HG03432 (cell line): Measurements from ENCODE around the gene ELMO2.
A peak's percentile ranks its signal among the peaks of the same experiment; 100 is the strongest.

ENCODE experiments used
- ATAC-seq: cut with Tn5 transposase; IDR thresholded peaks from one replicate; pipeline ENCODE4 v1.9.1; 2021; ENCODE audit warnings: mild to moderate bottlenecking, moderate library complexity; ENCODE audit not compliant: unreplicated experiment

Gene ELMO2

GRCh38 chr20:46406200-46406985 is at the start of gene ELMO2:
TSS of gene ELMO2 (minus strand) at chr20:46406615. CDS start at chr20:46394482, 12,133 bp downstream.
- ATAC-seq = peak; percentile 87

- ATAC-seq = no peak
Observed at GRCh38 chr20:46455729-46456128, 49.3 kb upstream of the ELMO2 start.

- ATAC-seq = no peak
Observed at GRCh38 chr20:46446851-46447250, 40.4 kb upstream of the ELMO2 start.

- no peak for ATAC-seq
Observed at GRCh38 chr20:46439837-46440236, 33.4 kb upstream of the ELMO2 start.

- ATAC-seq = no peak
Observed at GRCh38 chr20:46438156-46438750, 31.8 kb upstream of the ELMO2 start.

GRCh38 chr20:46435146-46435545 is 28.7 kb upstream of the ELMO2 start:
- no peak for ATAC-seq

- no peak for ATAC-seq
Observed at GRCh38 chr20:46434597-46434996, 28.2 kb upstream of the ELMO2 start.

- no peak for ATAC-seq
Observed at GRCh38 chr20:46433051-46433450, 26.6 kb upstream of the ELMO2 start.

- no peak for ATAC-seq
Observed at GRCh38 chr20:46430921-46431712, 24.7 kb upstream of the ELMO2 start.

GRCh38 chr20:46427384-46427783 is 21.0 kb upstream of the ELMO2 start:
- ATAC-seq = no peak

- ATAC-seq = no peak
Observed at GRCh38 chr20:46423882-46424482, 17.6 kb upstream of the ELMO2 start.

- ATAC-seq = no peak
Observed at GRCh38 chr20:46423342-46423741, 16.9 kb upstream of the ELMO2 start.

GRCh38 chr20:46420878-46421277 is 14.5 kb upstream of the ELMO2 start:
- ATAC-seq = no peak

- ATAC-seq = no peak
Observed at GRCh38 chr20:46419882-46420281, 13.5 kb upstream of the ELMO2 start.

- ATAC-seq = no peak
Observed at GRCh38 chr20:46416839-46417238, 10.4 kb upstream of the ELMO2 start.

GRCh38 chr20:46416421-46416820 is 10.0 kb upstream of the ELMO2 start:
- no peak for ATAC-seq

GRCh38 chr20:46415773-46416172 is 9.4 kb upstream of the ELMO2 start:
- ATAC-seq = no peak

GRCh38 chr20:46414608-46415007 is 8.2 kb upstream of the ELMO2 start:
- ATAC-seq = no peak

- no peak for ATAC-seq
Observed at GRCh38 chr20:46411637-46412036, 5.2 kb upstream of the ELMO2 start.

- no peak for ATAC-seq
Observed at GRCh38 chr20:46408281-46408731, 1.9 kb upstream of the ELMO2 start.

- ATAC-seq = no peak
Observed at GRCh38 chr20:46407671-46407996, 1.2 kb upstream of the ELMO2 start.
